ENCODE data around the gene COLQ.

- TF ChIP-seq CTCF (IDR thresholded peaks at IDR 0.05) (no peak), POLR2A (IDR thresholded peaks at IDR 0.05) (no peak)
Observed at GRCh38 chr3:15486979-15487378, 34.5 kb downstream of the COLQ start.
